H1 (cell line): ENCODE data around the gene SGSM1. TPM values are rescaled to one million over a fixed set of nuclear protein-coding genes. Genes with fewer than 3 reads are reported as not detected.

ENCODE experiments used
- BACH1 ChIP-seq: IDR thresholded peaks from 2 replicates; pipeline ENCODE4 v1.6.1; 2012; ENCODE audit warnings: low read length, improper control_type of control experiment
- BCL11A ChIP-seq, 2 experiments: IDR thresholded peaks; one replicate each; pipeline ENCODE4 v1.6.1; 2011; ENCODE audit warnings: low read depth in 2 of 2, low read length in 2 of 2, mild to moderate bottlenecking in 2 of 2
- BRCA1 ChIP-seq: IDR thresholded peaks from 2 replicates; pipeline ENCODE4 v1.6.1; 2012; ENCODE audit warnings: low read depth, low read length, improper control_type of control experiment
- CREB1 ChIP-seq: IDR thresholded peaks from 2 replicates; pipeline ENCODE4 v1.6.1; 2012; ENCODE audit warnings: inconsistent platforms
- E2F6 ChIP-seq: IDR thresholded peaks from 2 replicates; pipeline ENCODE4 v1.6.1; 2012; ENCODE audit warnings: inconsistent platforms
- EGR1 ChIP-seq: IDR thresholded peaks from 2 replicates; pipeline ENCODE4 v1.6.1; 2011; ENCODE audit warnings: low read depth, low read length, borderline replicate concordance
- FOSL1 ChIP-seq: IDR thresholded peaks from 2 replicates; pipeline ENCODE4 v1.6.1; 2011; ENCODE audit warnings: mild to moderate bottlenecking, low read depth, low read length, moderate library complexity; ENCODE audit not compliant: insufficient read depth
- GTF2F1 ChIP-seq: IDR thresholded peaks from 2 replicates; pipeline ENCODE4 v1.6.1; 2012; ENCODE audit warnings: low read depth, low read length, improper control_type of control experiment, borderline replicate concordance
- HDAC2 ChIP-seq, 2 experiments: fragments of 300-600 bp in 1 of 2; sonication (generic) in 1 of 2; IDR thresholded peaks; 2 replicates each; pipeline ENCODE4 v1.6.1; 2011 to 2012; ENCODE audit warnings: low read depth in 2 of 2, low read length in 2 of 2, mild to moderate bottlenecking in 2 of 2, moderate library complexity in 2 of 2, borderline replicate concordance in 1 of 2, inconsistent platforms in 1 of 2
- HDAC6 ChIP-seq: IDR thresholded peaks from one replicate; pipeline ENCODE4 v1.7.1; 2012; ENCODE audit warnings: low read depth, mild to moderate bottlenecking, inconsistent platforms, low read length, moderate library complexity
- KDM1A ChIP-seq: fragments of 200-600, 300-600 bp; sonication (generic); IDR thresholded peaks from 2 replicates; pipeline ENCODE4 v1.7.1; 2016; ENCODE audit warnings: mild to moderate bottlenecking, low read length, borderline replicate concordance
- KDM4A ChIP-seq: IDR thresholded peaks from one replicate; pipeline ENCODE4 v1.7.1; 2012; ENCODE audit warnings: low read depth, mild to moderate bottlenecking, moderate library complexity, low read length, inconsistent platforms; ENCODE audit not compliant: severe bottlenecking
- KDM5A ChIP-seq: fragments of 200-600 bp; IDR thresholded peaks from 2 replicates; pipeline ENCODE4 v1.7.1; 2012; ENCODE audit warnings: mild to moderate bottlenecking, low read length, inconsistent platforms, mixed read lengths
- POLR2AphosphoS5 ChIP-seq: IDR thresholded peaks from 2 replicates; pipeline ENCODE4 v1.6.1; 2011; ENCODE audit warnings: low read depth, low read length
- POU5F1 ChIP-seq: IDR thresholded peaks from 2 replicates; pipeline ENCODE4 v1.6.1; 2011; ENCODE audit warnings: low read depth, mild to moderate bottlenecking, low read length, moderate library complexity
- RNF2 ChIP-seq: fragments of 200-900, 300-1000 bp; sonication (generic); IDR thresholded peaks from 2 replicates; pipeline ENCODE4 v1.7.1; 2016; ENCODE audit warnings: borderline replicate concordance, low read depth, mild to moderate bottlenecking, antibody characterized with exemption, low read length; ENCODE audit not compliant: poor library complexity, severe bottlenecking; ENCODE audit errors: missing control alignments
- SAP30 ChIP-seq: fragments of 300-600 bp; sonication (generic); IDR thresholded peaks from 2 replicates; pipeline ENCODE4 v1.7.1; 2012; ENCODE audit warnings: low read length, moderate library complexity, mild to moderate bottlenecking, inconsistent platforms; ENCODE audit not compliant: insufficient read depth, insufficient replicate concordance
- SIRT6 ChIP-seq: IDR thresholded peaks from one replicate; pipeline ENCODE4 v1.7.1; 2012; ENCODE audit warnings: low read length, inconsistent platforms
- SP2 ChIP-seq: IDR thresholded peaks from 2 replicates; pipeline ENCODE4 v1.6.1; 2012; ENCODE audit warnings: mild to moderate bottlenecking, low read length, inconsistent platforms
- SP4 ChIP-seq: IDR thresholded peaks from 2 replicates; pipeline ENCODE4 v1.6.1; 2012; ENCODE audit warnings: low read length, inconsistent platforms
- USF2 ChIP-seq: IDR thresholded peaks from 2 replicates; pipeline ENCODE4 v1.6.1; 2011; ENCODE audit warnings: low read length, improper control_type of control experiment
- YY1 ChIP-seq: IDR thresholded peaks from 2 replicates; pipeline ENCODE4 v1.6.1; 2011; ENCODE audit warnings: low read depth, mild to moderate bottlenecking, low read length
- polyA plus RNA-seq, 7 experiments: library from polyadenylated mRNA; depleted of rRNA in 3 of 7; stranded (reverse) in 5 of 7; unstranded in 2 of 7; fragments of >200 nt in 5 of 7; fragments of 200-250 nt in 2 of 7; gene quantifications; 1 replicate in 5 of 7; 2 replicates in 1 of 7; 4 replicates in 1 of 7; pipeline versions ENCODE4 v1.2.1 to v1.2.3, GENCODE V29; 2011 to 2013; ENCODE audit warnings: missing spikeins in 2 of 7, mixed read lengths in 2 of 7
- total RNA-seq: library from RNA; stranded (reverse); fragmentation: NEBNext Ultra II Directional; extraction: Animal tissue kit (Norgen Biotek cat#: 25700); gene quantifications from 2 replicates; pipeline ENCODE4 v1.2.1, GENCODE V29; 2021

SGSM1 gene
- total and polyA plus RNA-seq, 2 of the 8 experiments (the other 6 are each of a cell fraction or from before 2014, with no cell fraction given) = 2.8 to 5.2 TPM

GRCh38 chr22:24938741-24939341 is 132.8 kb downstream of the SGSM1 start (continued):
- TF ChIP-seq HDAC2 (IDR thresholded peaks at IDR 0.05; ENCODE audit: borderline replicate concordance in 1 of 2, low read depth in 2 of 2, low read length in 2 of 2) = peak in 1 of 2 experiments; percentile 59; a peak in 1 of 4 replicates
- TF ChIP-seq POU5F1 = no peak
- TF ChIP-seq SAP30 = no peak
- TF ChIP-seq RNF2 = no peak
- no peak for TF ChIP-seq BRCA1
- TF ChIP-seq KDM5A = no peak
- no peak for TF ChIP-seq GTF2F1
- TF ChIP-seq SP4 = no peak
- peak; percentile 91 for TF ChIP-seq KDM1A
- TF ChIP-seq FOSL1 = no peak
- TF ChIP-seq POLR2AphosphoS5 = no peak
- TF ChIP-seq E2F6 = no peak
- no peak for TF ChIP-seq BCL11A (IDR thresholded peaks at IDR 0.05; ENCODE audit: low read depth in 2 of 2, low read length in 2 of 2)
- no peak for TF ChIP-seq EGR1
- no peak for TF ChIP-seq HDAC6
- TF ChIP-seq SIRT6 = no peak
- peak; percentile 24; the same call in 1 of the 2 replicates for TF ChIP-seq CREB1
- TF ChIP-seq BACH1 = no peak
- TF ChIP-seq SP2 = no peak
- no peak for TF ChIP-seq USF2
- TF ChIP-seq KDM4A = no peak
- TF ChIP-seq YY1 = peak; percentile 90
